Lower lobe of right lung (tissue), 2 donors: ENCODE measurements around the gene PPP2R5C. TPM values are rescaled to one million over a fixed set of nuclear protein-coding genes. Genes with fewer than 3 reads are reported as not detected.

Experiments
- ATAC-seq, 2 donors: fragments of 200-7000 bp; cut with Tn5 transposase; one replicate each; pipeline ENCODE4 v1.9.1; 2020 to 2022; ENCODE audit warnings: mild to moderate bottlenecking in 2 of 2, moderate library complexity in 2 of 2
- DNase-seq: peaks from one replicate; pipeline ENCODE4 v3.0.0-alpha.2; 2020
- H3K27ac ChIP-seq: fragments of 200-600 bp; one replicate; pipeline ENCODE4 v1.8.0; 2022
- H3K27me3 ChIP-seq: fragments of 200-600 bp; one replicate; pipeline ENCODE4 v1.8.0; 2022; ENCODE audit warnings: low read depth
- H3K36me3 ChIP-seq: fragments of 200-600 bp; one replicate; pipeline ENCODE4 v1.8.0; 2022; ENCODE audit warnings: mild to moderate bottlenecking
- H3K4me1 ChIP-seq: fragments of 200-600 bp; one replicate; pipeline ENCODE4 v1.8.0; 2022
- H3K4me3 ChIP-seq: fragments of 200-600 bp; one replicate; pipeline ENCODE4 v1.8.0; 2022; ENCODE audit warnings: mild to moderate bottlenecking
- H3K9me3 ChIP-seq: fragments of 200-600 bp; one replicate; pipeline ENCODE4 v1.8.0; 2022
- CTCF ChIP-seq: fragments of 200-600 bp; IDR thresholded peaks from one replicate; pipeline ENCODE4 v1.8.0; 2022; ENCODE audit warnings: antibody characterized with exemption, mild to moderate bottlenecking
- intact Hi-C: fragments of 100-400 bp; cut with DNase I; formaldehyde crosslinking; loops from one replicate; pipeline ENCODE4 v1.11.0; 2022
- total RNA-seq: library from RNA; stranded (reverse); fragmentation: NEBNext Ultra II Directional; extraction: Animal tissue kit (Norgen Biotek cat#: 25700); gene quantifications from one replicate; pipeline ENCODE4 v1.2.1, GENCODE V29; 2021
- donor health status: DM: no; HTN: yes; CAD: no; lungs with severe emphysema.

Gene PPP2R5C
- total RNA-seq, 1 donor from 2014 or later = 160 TPM

- Histone ChIP-seq H3K4me3 (no peak overlapping the region), H3K9me3 (no peaks in the 10 kb centered on the region), H3K36me3 (no peaks in the 10 kb centered on the region), H3K4me1 (peaks cover 38% of the 10 kb centered on the region), H3K27me3 (no peaks in the 10 kb centered on the region), H3K27ac (peak overlapping the region; percentile 32)
- DNase-seq (no peak), ATAC-seq (no peak)
- intact Hi-C loops = no loop called here
- TF ChIP-seq CTCF = no peak
Observed at GRCh38 chr14:101961746-101962502, 200.4 kb downstream of the PPP2R5C start.

- no peak for TF ChIP-seq CTCF
- H3K27ac ChIP-seq = peak overlapping the region; percentile 32
- H3K9me3 ChIP-seq = no peaks in the 10 kb centered on the region
- H3K36me3 ChIP-seq = no peaks in the 10 kb centered on the region
- no peaks in the 10 kb centered on the region for H3K27me3 ChIP-seq
- intact Hi-C loops = no loop called here
- H3K4me1 ChIP-seq = peaks cover 43% of the 10 kb centered on the region
- ATAC-seq (no peak), DNase-seq (peak; percentile 72)
- no peak overlapping the region for H3K4me3 ChIP-seq
Observed at GRCh38 chr14:101962503-101962874, 201.0 kb downstream of the PPP2R5C start.

GRCh38 chr14:101963052-101963451 is 201.5 kb downstream of the PPP2R5C start:
- no peaks in the 10 kb centered on the region for H3K9me3 ChIP-seq
- H3K4me3 ChIP-seq = no peak overlapping the region
- no peak overlapping the region for H3K27ac ChIP-seq
- no peak for TF ChIP-seq CTCF
- ATAC-seq (no peak), DNase-seq (no peak)
- intact Hi-C loops = no loop called here
- H3K4me1 ChIP-seq = peaks cover 49% of the 10 kb centered on the region
- no peaks in the 10 kb centered on the region for H3K36me3 ChIP-seq
- H3K27me3 ChIP-seq = no peaks in the 10 kb centered on the region

- intact Hi-C loops = no loop called here
- TF ChIP-seq CTCF = no peak
- peak overlapping the region; percentile 99 for H3K27ac ChIP-seq
- peak overlapping the region; percentile 100 for H3K4me3 ChIP-seq
- no peak for ATAC-seq
- H3K4me1 ChIP-seq = peaks cover 56% of the 10 kb centered on the region
- H3K27me3 ChIP-seq = no peaks in the 10 kb centered on the region
- H3K9me3 ChIP-seq = no peaks in the 10 kb centered on the region
- peaks cover 3% of the 10 kb centered on the region for H3K36me3 ChIP-seq
- no peak for DNase-seq
Observed at GRCh38 chr14:101963656-101964296, 202.3 kb downstream of the PPP2R5C start.

DNA sequence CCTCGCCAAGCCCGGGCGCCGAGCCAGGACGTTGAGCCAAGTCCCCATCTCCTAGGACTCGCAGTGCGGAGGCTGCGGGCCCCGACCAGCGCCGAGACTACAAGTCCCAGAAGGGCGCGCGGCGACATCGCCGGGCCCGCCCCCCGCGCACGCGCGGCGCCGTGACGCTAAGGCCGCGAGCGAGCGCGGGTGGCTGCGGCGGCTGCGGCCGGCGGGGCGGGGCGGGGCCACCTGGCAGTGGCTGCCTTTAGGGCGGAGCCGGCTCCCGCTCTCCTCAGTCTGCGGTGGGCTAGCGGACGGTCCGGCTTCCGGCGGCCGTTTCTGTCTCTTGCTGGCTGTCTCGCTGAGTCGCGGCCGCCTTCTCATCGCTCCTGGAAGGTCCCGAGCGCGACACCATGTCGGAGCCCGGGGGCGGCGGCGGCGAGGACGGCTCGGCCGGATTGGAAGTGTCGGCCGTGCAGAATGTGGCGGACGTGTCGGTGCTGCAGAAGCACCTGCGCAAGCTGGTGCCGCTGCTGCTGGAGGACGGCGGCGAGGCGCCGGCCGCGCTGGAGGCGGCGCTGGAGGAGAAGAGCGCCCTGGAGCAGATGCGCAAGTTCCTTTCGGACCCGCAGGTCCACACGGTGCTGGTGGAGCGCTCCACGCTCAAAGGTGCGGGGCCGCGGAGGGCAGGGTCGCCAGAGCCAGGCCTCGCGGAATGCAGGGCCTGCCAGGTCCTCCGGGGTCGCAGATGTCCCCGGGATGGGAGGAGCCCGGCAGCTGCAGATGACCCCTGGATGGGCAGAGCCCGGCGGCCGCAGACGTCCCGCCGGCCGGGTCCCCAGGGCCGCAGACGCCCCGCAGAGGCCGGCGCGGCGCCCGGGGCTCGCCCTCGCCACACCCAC is 203.0 kb downstream of the PPP2R5C start, which contains the start of gene DYNC1H1:
Gene DYNC1H1 (plus strand): TSS at position 277 of the 884 bp plus-strand sequence. CDS start 119 bp downstream, at position 396.
- Histone ChIP-seq H3K27me3 (no peaks in the 10 kb centered on the region), H3K4me1 (peaks cover 56% of the 10 kb centered on the region), H3K27ac (peak within 1 kb of the TSS; percentile 99), H3K9me3 (no peaks in the 10 kb centered on the region), H3K36me3 (peaks cover 10% of the 10 kb centered on the region), H3K4me3 (peak within 1 kb of the TSS; percentile 100)
- no peak for TF ChIP-seq CTCF
- DNase-seq (peak; percentile 94), ATAC-seq (peak; percentile 95 to 96)
- intact Hi-C loops = no loop called here
